WI38 (cell line): ENCODE data around the gene RASAL2.

Source experiments
- H3K4me3 ChIP-seq: 2 replicates; pipeline ENCODE4 v1.5.1; 2011; ENCODE audit warnings: low read depth, mild to moderate bottlenecking, control low read depth, low read length
- TF ChIP-seq, protein P1 (sequence below): IDR thresholded peaks from 2 replicates; pipeline ENCODE4 v1.5.1; 2012; ENCODE audit warnings: low read depth, mild to moderate bottlenecking, control low read depth, low read length

The RASAL2 gene

DNA sequence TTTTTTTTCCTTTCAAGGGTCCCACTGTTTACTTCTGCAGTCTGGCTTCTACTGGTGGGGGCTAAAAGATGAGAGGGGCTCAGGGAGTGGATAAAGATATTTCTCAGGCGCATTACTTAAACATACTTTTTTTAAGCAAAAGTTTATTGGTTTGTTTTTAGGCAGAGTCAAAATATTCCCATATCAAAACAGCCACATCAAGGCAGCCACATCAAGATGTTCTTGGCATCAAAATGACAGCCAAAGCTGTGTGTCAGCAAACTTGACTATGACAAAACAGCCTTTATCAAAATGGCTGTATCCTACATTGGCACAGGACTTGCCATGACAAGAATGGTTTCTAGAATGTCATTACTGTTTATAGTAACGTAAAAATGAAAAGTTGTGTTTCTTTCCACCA is 22.1 kb upstream of the RASAL2 start:
- TF ChIP-seq, protein P1, sequence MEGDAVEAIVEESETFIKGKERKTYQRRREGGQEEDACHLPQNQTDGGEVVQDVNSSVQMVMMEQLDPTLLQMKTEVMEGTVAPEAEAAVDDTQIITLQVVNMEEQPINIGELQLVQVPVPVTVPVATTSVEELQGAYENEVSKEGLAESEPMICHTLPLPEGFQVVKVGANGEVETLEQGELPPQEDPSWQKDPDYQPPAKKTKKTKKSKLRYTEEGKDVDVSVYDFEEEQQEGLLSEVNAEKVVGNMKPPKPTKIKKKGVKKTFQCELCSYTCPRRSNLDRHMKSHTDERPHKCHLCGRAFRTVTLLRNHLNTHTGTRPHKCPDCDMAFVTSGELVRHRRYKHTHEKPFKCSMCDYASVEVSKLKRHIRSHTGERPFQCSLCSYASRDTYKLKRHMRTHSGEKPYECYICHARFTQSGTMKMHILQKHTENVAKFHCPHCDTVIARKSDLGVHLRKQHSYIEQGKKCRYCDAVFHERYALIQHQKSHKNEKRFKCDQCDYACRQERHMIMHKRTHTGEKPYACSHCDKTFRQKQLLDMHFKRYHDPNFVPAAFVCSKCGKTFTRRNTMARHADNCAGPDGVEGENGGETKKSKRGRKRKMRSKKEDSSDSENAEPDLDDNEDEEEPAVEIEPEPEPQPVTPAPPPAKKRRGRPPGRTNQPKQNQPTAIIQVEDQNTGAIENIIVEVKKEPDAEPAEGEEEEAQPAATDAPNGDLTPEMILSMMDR = no peak
- H3K4me3 ChIP-seq = no peak overlapping the region

- no peak overlapping the region for H3K4me3 ChIP-seq
- TF ChIP-seq, protein P1 = no peak
Measured at GRCh38 chr1:178072326-178072725, 21.6 kb upstream of the RASAL2 start.

DNA sequence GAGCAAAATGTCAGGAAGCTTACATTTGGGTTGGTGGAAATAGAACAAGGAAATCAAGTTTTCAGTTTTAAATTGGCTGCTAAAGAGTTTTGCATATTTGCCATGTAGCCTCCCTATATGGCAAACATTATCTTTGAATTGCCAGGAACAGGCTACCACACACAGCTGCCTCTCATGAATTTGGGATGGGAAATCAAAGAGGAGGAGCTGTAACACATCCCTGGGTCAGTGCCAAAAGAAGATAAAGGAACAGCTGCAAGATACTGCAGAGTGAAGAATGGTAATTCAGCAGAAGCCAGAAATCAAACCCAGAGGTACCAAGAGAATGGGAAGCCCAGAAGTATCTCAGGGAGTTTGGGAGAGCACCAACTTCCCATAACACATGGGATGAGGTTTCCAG is 18.6 kb upstream of the RASAL2 start:
- TF ChIP-seq, protein P1 = no peak
- H3K4me3 ChIP-seq = no peak overlapping the region

GRCh38 chr1:178076607-178077006 is 17.3 kb upstream of the RASAL2 start:
- TF ChIP-seq, protein P1 = no peak
- no peak overlapping the region for H3K4me3 ChIP-seq

- H3K4me3 ChIP-seq = no peak overlapping the region
Measured at GRCh38 chr1:178077917-178078316, 16.0 kb upstream of the RASAL2 start.

DNA sequence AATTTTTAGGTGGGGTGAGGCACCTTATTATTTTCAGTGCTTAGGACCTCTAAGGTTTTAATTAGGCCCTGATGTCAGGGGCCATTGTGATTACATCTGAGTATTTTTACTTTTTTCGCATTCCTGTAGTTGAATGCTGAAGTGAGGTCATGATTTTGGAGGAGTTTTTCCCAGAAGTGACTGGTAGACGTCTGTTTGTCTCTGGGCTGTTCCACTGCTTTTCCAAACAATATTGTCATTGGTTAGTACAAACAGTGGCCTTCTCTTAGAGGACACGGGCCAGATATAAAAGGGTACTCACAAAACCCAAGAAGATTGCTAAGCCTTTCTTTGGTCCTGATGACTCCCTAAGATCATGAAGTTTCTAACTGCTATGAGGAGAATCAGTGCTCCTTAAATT is 7.6 kb upstream of the RASAL2 start:
- TF ChIP-seq, protein P1 = no peak
- no peak overlapping the region for H3K4me3 ChIP-seq

More at GRCh38 chr1:178077917-178078316, 16.0 kb upstream of the RASAL2 start:
- TF ChIP-seq, protein P1 = no peak

GRCh38 chr1:178086766-178087165 is 7.1 kb upstream of the RASAL2 start:
- TF ChIP-seq, protein P1 = no peak
- no peak overlapping the region for H3K4me3 ChIP-seq
